ENCODE measurements around the gene ZNF532.
A peak's percentile ranks its signal among the peaks of the same experiment; 100 is the strongest.

The ZNF532 gene

GRCh38 chr18:58937071-58937886, 72.6 kb downstream of the ZNF532 start:
- 90 to 96% methylated on average over 2 to 3 of the region's 3 CpGs for WGBS, 2 experiments (ENCODE audit: insufficient coverage in 2 of 2)
- no peak overlapping the region for H3K27ac ChIP-seq (ENCODE audit: low read depth, low read length, severe bottlenecking)
- no peaks in the 10 kb centered on the region for H3K9me3 ChIP-seq (ENCODE audit: control insufficient read depth, low read length)
- H3K4me1 ChIP-seq (ENCODE audit: control insufficient read depth, insufficient read depth, low read length, poor library complexity, severe bottlenecking) = peaks cover 13% of the 10 kb centered on the region
- H3K4me3 ChIP-seq (ENCODE audit: extremely low read depth, insufficient read depth, low read length, poor library complexity, severe bottlenecking) = no peak overlapping the region
- peaks cover 73% of the 10 kb centered on the region for H3K36me3 ChIP-seq (ENCODE audit: control insufficient read depth, insufficient read depth, low read length)

- H3K27ac ChIP-seq (ENCODE audit: low read depth, low read length, severe bottlenecking) = no peak overlapping the region
- no peaks in the 10 kb centered on the region for H3K9me3 ChIP-seq (ENCODE audit: control insufficient read depth, low read length)
- peaks cover 13% of the 10 kb centered on the region for H3K4me1 ChIP-seq (ENCODE audit: control insufficient read depth, insufficient read depth, low read length, poor library complexity, severe bottlenecking)
- H3K36me3 ChIP-seq (ENCODE audit: control insufficient read depth, insufficient read depth, low read length) = peaks cover 78% of the 10 kb centered on the region
- whole genome bisulfite sequencing, 2 experiments (ENCODE audit: insufficient coverage in 2 of 2) = 100% methylated on average over 2 of the region's 3 CpGs
- H3K4me3 ChIP-seq (ENCODE audit: extremely low read depth, insufficient read depth, low read length, poor library complexity, severe bottlenecking) = no peak overlapping the region
Measured at GRCh38 chr18:58937887-58938267, 73.2 kb downstream of the ZNF532 start.

- 87 to 100% methylated on average over 4 of the region's 8 CpGs for WGBS, 2 experiments (ENCODE audit: insufficient coverage in 2 of 2)
- H3K9me3 ChIP-seq (ENCODE audit: control insufficient read depth, low read length) = no peaks in the 10 kb centered on the region
- H3K36me3 ChIP-seq (ENCODE audit: control insufficient read depth, insufficient read depth, low read length) = peaks cover 82% of the 10 kb centered on the region
- no peak overlapping the region for H3K4me3 ChIP-seq (ENCODE audit: extremely low read depth, insufficient read depth, low read length, poor library complexity, severe bottlenecking)
- no peak overlapping the region for H3K27ac ChIP-seq (ENCODE audit: low read depth, low read length, severe bottlenecking)
- peaks cover 22% of the 10 kb centered on the region for H3K4me1 ChIP-seq (ENCODE audit: control insufficient read depth, insufficient read depth, low read length, poor library complexity, severe bottlenecking)
Measured at GRCh38 chr18:58941426-58942099, 76.9 kb downstream of the ZNF532 start.

GRCh38 chr18:58943896-58944295, 79.2 kb downstream of the ZNF532 start:
- no peaks in the 10 kb centered on the region for H3K9me3 ChIP-seq (ENCODE audit: control insufficient read depth, low read length)
- no peak overlapping the region for H3K27ac ChIP-seq (ENCODE audit: low read depth, low read length, severe bottlenecking)
- H3K36me3 ChIP-seq (ENCODE audit: control insufficient read depth, insufficient read depth, low read length) = peaks cover 77% of the 10 kb centered on the region
- H3K4me1 ChIP-seq (ENCODE audit: control insufficient read depth, insufficient read depth, low read length, poor library complexity, severe bottlenecking) = peaks cover 14% of the 10 kb centered on the region
- WGBS, 2 experiments (ENCODE audit: insufficient coverage in 2 of 2) = 0 to 67% methylated on average over 1 to 3 of the region's 3 CpGs
- no peak overlapping the region for H3K4me3 ChIP-seq (ENCODE audit: extremely low read depth, insufficient read depth, low read length, poor library complexity, severe bottlenecking)

GRCh38 chr18:58947136-58947732, 82.6 kb downstream of the ZNF532 start:
- Histone ChIP-seq H3K4me3 (ENCODE audit: extremely low read depth, insufficient read depth, low read length, poor library complexity, severe bottlenecking) (no peak overlapping the region), H3K4me1 (ENCODE audit: control insufficient read depth, insufficient read depth, low read length, poor library complexity, severe bottlenecking) (peaks cover 18% of the 10 kb centered on the region), H3K36me3 (ENCODE audit: control insufficient read depth, insufficient read depth, low read length) (peaks cover 73% of the 10 kb centered on the region), H3K27ac (ENCODE audit: low read depth, low read length, severe bottlenecking) (no peak overlapping the region), H3K9me3 (ENCODE audit: control insufficient read depth, low read length) (no peaks in the 10 kb centered on the region)
- WGBS, 2 experiments (ENCODE audit: insufficient coverage in 2 of 2) = 90 to 100% methylated on average over 6 to 7 of the region's 7 CpGs

GRCh38 chr18:58949031-58949430, 84.4 kb downstream of the ZNF532 start:
- no peak overlapping the region for H3K27ac ChIP-seq (ENCODE audit: low read depth, low read length, severe bottlenecking)
- no peaks in the 10 kb centered on the region for H3K9me3 ChIP-seq (ENCODE audit: control insufficient read depth, low read length)
- no peak overlapping the region for H3K4me3 ChIP-seq (ENCODE audit: extremely low read depth, insufficient read depth, low read length, poor library complexity, severe bottlenecking)
- peaks cover 30% of the 10 kb centered on the region for H3K4me1 ChIP-seq (ENCODE audit: control insufficient read depth, insufficient read depth, low read length, poor library complexity, severe bottlenecking)
- H3K36me3 ChIP-seq (ENCODE audit: control insufficient read depth, insufficient read depth, low read length) = peaks cover 75% of the 10 kb centered on the region
- WGBS, 2 experiments (ENCODE audit: insufficient coverage in 2 of 2) = 82 to 100% methylated on average over 1 of the region's 1 CpG

- WGBS, 2 experiments (ENCODE audit: insufficient coverage in 2 of 2) = 100% methylated on average over 1 to 2 of the region's 4 CpGs
- no peaks in the 10 kb centered on the region for H3K9me3 ChIP-seq (ENCODE audit: control insufficient read depth, low read length)
- H3K4me3 ChIP-seq (ENCODE audit: extremely low read depth, insufficient read depth, low read length, poor library complexity, severe bottlenecking) = no peak overlapping the region
- H3K36me3 ChIP-seq (ENCODE audit: control insufficient read depth, insufficient read depth, low read length) = peaks cover 76% of the 10 kb centered on the region
- H3K4me1 ChIP-seq (ENCODE audit: control insufficient read depth, insufficient read depth, low read length, poor library complexity, severe bottlenecking) = peaks cover 18% of the 10 kb centered on the region
- peak overlapping the region; percentile 46 for H3K27ac ChIP-seq (ENCODE audit: low read depth, low read length, severe bottlenecking)
Measured at GRCh38 chr18:58951986-58952702, 87.5 kb downstream of the ZNF532 start.

- peaks cover 18% of the 10 kb centered on the region for H3K4me1 ChIP-seq (ENCODE audit: control insufficient read depth, insufficient read depth, low read length, poor library complexity, severe bottlenecking)
- no peaks in the 10 kb centered on the region for H3K9me3 ChIP-seq (ENCODE audit: control insufficient read depth, low read length)
- no peak overlapping the region for H3K4me3 ChIP-seq (ENCODE audit: extremely low read depth, insufficient read depth, low read length, poor library complexity, severe bottlenecking)
- 83% methylated on average over 1 of the region's 3 CpGs; no CpG with 5 or more reads in 1 of the 2 experiments for WGBS, 2 experiments (ENCODE audit: insufficient coverage in 2 of 2)
- peaks cover 72% of the 10 kb centered on the region for H3K36me3 ChIP-seq (ENCODE audit: control insufficient read depth, insufficient read depth, low read length)
- peak overlapping the region; percentile 61 for H3K27ac ChIP-seq (ENCODE audit: low read depth, low read length, severe bottlenecking)
Measured at GRCh38 chr18:58952858-58953257, 88.2 kb downstream of the ZNF532 start.

- WGBS, 2 experiments (ENCODE audit: insufficient coverage in 2 of 2) = 90 to 91% methylated on average over 3 of the region's 3 CpGs
- H3K4me1 ChIP-seq (ENCODE audit: control insufficient read depth, insufficient read depth, low read length, poor library complexity, severe bottlenecking) = peaks cover 18% of the 10 kb centered on the region
- H3K9me3 ChIP-seq (ENCODE audit: control insufficient read depth, low read length) = no peaks in the 10 kb centered on the region
- H3K36me3 ChIP-seq (ENCODE audit: control insufficient read depth, insufficient read depth, low read length) = peaks cover 68% of the 10 kb centered on the region
- no peak overlapping the region for H3K27ac ChIP-seq (ENCODE audit: low read depth, low read length, severe bottlenecking)
- no peak overlapping the region for H3K4me3 ChIP-seq (ENCODE audit: extremely low read depth, insufficient read depth, low read length, poor library complexity, severe bottlenecking)
Measured at GRCh38 chr18:58953627-58954026, 89.0 kb downstream of the ZNF532 start.

- Histone ChIP-seq H3K36me3 (ENCODE audit: control insufficient read depth, insufficient read depth, low read length) (peaks cover 64% of the 10 kb centered on the region), H3K4me1 (ENCODE audit: control insufficient read depth, insufficient read depth, low read length, poor library complexity, severe bottlenecking) (peaks cover 18% of the 10 kb centered on the region)
- WGBS, 2 experiments (ENCODE audit: insufficient coverage in 2 of 2) = 92 to 100% methylated on average over 2 of the region's 6 CpGs
Measured at GRCh38 chr18:58955001-58955400, 90.3 kb downstream of the ZNF532 start.

More at GRCh38 chr18:58955001-58955400, 90.3 kb downstream of the ZNF532 start:
- H3K9me3 ChIP-seq (ENCODE audit: control insufficient read depth, low read length) = no peaks in the 10 kb centered on the region
- no peak overlapping the region for H3K4me3 ChIP-seq (ENCODE audit: extremely low read depth, insufficient read depth, low read length, poor library complexity, severe bottlenecking)
- H3K27ac ChIP-seq (ENCODE audit: low read depth, low read length, severe bottlenecking) = no peak overlapping the region

All from mesodermal cell (in vitro differentiated cells).